ENCODE measurements around the gene MRPL11. TPM values are rescaled to one million over a fixed set of nuclear protein-coding genes. Genes with fewer than 3 reads are reported as not detected.
"Not testable (repeated sequence)": the region's sequence is repeated elsewhere in the genome, so short reads cannot be mapped to it uniquely, and the experiment has no call there.

Gene MRPL11
- polyA plus RNA-seq, 1 donor (not counting 4 experiments of a cell fraction or from before 2014, with no cell fraction given), result 51.7 TPM

DNA sequence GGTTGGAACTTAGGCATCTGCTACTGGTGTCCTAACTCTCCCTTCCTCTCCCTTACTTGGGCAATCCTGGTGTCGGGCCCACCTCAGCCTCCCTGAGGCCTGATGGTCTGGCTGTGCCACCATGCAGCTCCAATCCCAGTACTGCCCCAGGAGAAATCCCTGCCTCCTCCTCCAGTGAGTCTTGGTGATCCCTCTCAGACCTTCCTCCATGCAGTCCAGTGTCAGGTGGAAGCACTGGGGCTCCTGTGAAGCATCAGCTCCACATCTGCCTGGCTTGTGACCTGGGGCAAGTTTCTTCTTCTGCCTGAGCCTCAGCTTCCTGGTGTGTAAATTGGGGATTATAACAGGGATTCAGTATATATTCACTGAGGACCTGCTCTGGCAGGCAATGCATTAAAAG lies 26.3 kb upstream of the MRPL11 start:
- H3K9ac ChIP-seq (ENCODE audit: control insufficient read depth, extremely low read depth, insufficient read depth, low read length), result no peak overlapping the region
- no peaks in the 10 kb centered on the region for H3K9me3 ChIP-seq (ENCODE audit: control insufficient read depth, low read depth, low read length)
- FAIRE-seq, result no peak
- no peak overlapping the region for H2AFZ ChIP-seq (ENCODE audit: control insufficient read depth, low read length)
- no peak overlapping the region for H3K4me3 ChIP-seq (ENCODE audit: control insufficient read depth in 2 of 3, extremely low read depth in 1 of 3, insufficient read depth in 2 of 3, low read depth in 1 of 3, low read length in 3 of 3)
- dilution Hi-C loops (cut with MboI; ENCODE audit: extremely low pct_ligation_motif_present, low sequenced_read_pairs), result no loop called here
- TF ChIP-seq, protein P1, sequence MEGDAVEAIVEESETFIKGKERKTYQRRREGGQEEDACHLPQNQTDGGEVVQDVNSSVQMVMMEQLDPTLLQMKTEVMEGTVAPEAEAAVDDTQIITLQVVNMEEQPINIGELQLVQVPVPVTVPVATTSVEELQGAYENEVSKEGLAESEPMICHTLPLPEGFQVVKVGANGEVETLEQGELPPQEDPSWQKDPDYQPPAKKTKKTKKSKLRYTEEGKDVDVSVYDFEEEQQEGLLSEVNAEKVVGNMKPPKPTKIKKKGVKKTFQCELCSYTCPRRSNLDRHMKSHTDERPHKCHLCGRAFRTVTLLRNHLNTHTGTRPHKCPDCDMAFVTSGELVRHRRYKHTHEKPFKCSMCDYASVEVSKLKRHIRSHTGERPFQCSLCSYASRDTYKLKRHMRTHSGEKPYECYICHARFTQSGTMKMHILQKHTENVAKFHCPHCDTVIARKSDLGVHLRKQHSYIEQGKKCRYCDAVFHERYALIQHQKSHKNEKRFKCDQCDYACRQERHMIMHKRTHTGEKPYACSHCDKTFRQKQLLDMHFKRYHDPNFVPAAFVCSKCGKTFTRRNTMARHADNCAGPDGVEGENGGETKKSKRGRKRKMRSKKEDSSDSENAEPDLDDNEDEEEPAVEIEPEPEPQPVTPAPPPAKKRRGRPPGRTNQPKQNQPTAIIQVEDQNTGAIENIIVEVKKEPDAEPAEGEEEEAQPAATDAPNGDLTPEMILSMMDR (optimal IDR thresholded peaks at IDR 0.05 in 1 of 3, IDR thresholded peaks at IDR 0.05 in 1 of 3, conservative IDR thresholded peaks at IDR 0.05 in 1 of 3; ENCODE audit: extremely low read depth in 1 of 3, insufficient read depth in 2 of 3, low read length in 3 of 3), result no peak
- TF ChIP-seq EZH2 (IDR thresholded peaks at IDR 0.05; ENCODE audit: low read length), result no peak
- no peaks in the 10 kb centered on the region for H3K27me3 ChIP-seq (ENCODE audit: control insufficient read depth, extremely low read depth, insufficient read depth, low read length)
- no peaks in the 10 kb centered on the region for H3K79me2 ChIP-seq (ENCODE audit: control insufficient read depth, insufficient read depth, low read length)
- H3K36me3 ChIP-seq (ENCODE audit: control insufficient read depth in 2 of 2, extremely low read depth in 1 of 2, insufficient read depth in 2 of 2, low read length in 2 of 2), result peaks cover 0 to 7% of the 10 kb centered on the region in 2 experiments
- no peaks in the 10 kb centered on the region for H4K20me1 ChIP-seq (ENCODE audit: control insufficient read depth, extremely low read depth, insufficient read depth, low read length)
- H3K4me1 ChIP-seq (ENCODE audit: control insufficient read depth, extremely low read depth, insufficient read depth, low read length), result peaks cover 7% of the 10 kb centered on the region
- DNase-seq (ENCODE audit: low read depth, low spot score), result no peak
- H3K27ac ChIP-seq (ENCODE audit: control insufficient read depth, insufficient read depth, low read length), result no peak overlapping the region
- H3K9me1 ChIP-seq (ENCODE audit: control insufficient read depth, extremely low read depth, insufficient read depth, low read length), result no peaks in the 10 kb centered on the region
- H3K4me2 ChIP-seq (ENCODE audit: control insufficient read depth, extremely low read depth, insufficient read depth, low read depth, low read length), result no peak overlapping the region

DNA sequence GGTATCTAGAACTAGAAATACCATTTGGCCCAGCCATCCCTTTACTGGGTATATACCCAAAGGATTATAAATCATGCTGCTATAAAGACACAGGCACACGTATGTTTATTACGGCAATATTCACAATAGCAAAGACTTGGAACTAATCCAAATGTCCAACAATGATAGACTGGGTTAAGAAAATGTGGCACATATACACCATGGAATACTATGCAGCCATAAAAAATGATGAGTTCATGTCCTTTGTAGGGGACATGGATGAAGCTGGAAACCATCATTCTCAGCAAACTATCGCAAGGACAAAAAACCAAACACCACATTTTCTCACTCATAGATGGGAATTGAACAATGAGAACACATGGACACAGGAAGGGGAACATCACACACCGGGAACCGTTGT lies 25.5 kb upstream of the MRPL11 start:
- H3K36me3 ChIP-seq (ENCODE audit: control insufficient read depth in 2 of 2, extremely low read depth in 1 of 2, insufficient read depth in 2 of 2, low read length in 2 of 2); dilution Hi-C loops (cut with MboI; ENCODE audit: extremely low pct_ligation_motif_present, low sequenced_read_pairs); DNase-seq (ENCODE audit: low read depth, low spot score); H4K20me1 ChIP-seq (ENCODE audit: control insufficient read depth, extremely low read depth, insufficient read depth, low read length); FAIRE-seq; H3K9me1 ChIP-seq (ENCODE audit: control insufficient read depth, extremely low read depth, insufficient read depth, low read length); H3K9ac ChIP-seq (ENCODE audit: control insufficient read depth, extremely low read depth, insufficient read depth, low read length); H3K27ac ChIP-seq (ENCODE audit: control insufficient read depth, insufficient read depth, low read length); H3K27me3 ChIP-seq (ENCODE audit: control insufficient read depth, extremely low read depth, insufficient read depth, low read length); H2AFZ ChIP-seq (ENCODE audit: control insufficient read depth, low read length); H3K4me2 ChIP-seq (ENCODE audit: control insufficient read depth, extremely low read depth, insufficient read depth, low read depth, low read length); H3K9me3 ChIP-seq (ENCODE audit: control insufficient read depth, low read depth, low read length); H3K4me1 ChIP-seq (ENCODE audit: control insufficient read depth, extremely low read depth, insufficient read depth, low read length); H3K4me3 ChIP-seq (ENCODE audit: control insufficient read depth in 2 of 3, extremely low read depth in 1 of 3, insufficient read depth in 2 of 3, low read depth in 1 of 3, low read length in 3 of 3); H3K79me2 ChIP-seq (ENCODE audit: control insufficient read depth, insufficient read depth, low read length): not testable (repeated sequence)

DNA sequence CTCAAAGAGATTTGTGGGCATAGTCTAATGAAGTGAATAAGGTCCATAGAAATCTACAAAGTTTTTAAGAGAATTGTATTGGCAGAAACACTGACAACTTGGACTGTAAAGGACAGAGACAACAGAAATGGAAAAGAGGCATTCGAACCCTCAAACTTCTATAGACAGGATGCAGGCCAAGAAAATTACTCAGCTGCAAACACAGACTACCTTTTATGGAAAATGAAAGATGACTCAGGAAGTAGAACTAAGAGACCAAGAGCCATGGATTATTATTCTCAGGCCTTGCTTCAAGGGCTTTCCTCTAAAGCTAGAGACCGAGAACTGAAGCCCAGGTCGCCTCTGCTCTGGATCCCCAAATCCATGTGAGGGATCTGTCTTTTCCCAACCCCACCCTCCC lies 24.3 kb upstream of the MRPL11 start:
- no peak for FAIRE-seq

More for the DNA sequence above, 24.3 kb upstream of the MRPL11 start:
- Histone ChIP-seq H3K4me1 (ENCODE audit: control insufficient read depth, extremely low read depth, insufficient read depth, low read length) (peaks cover 7% of the 10 kb centered on the region), H3K4me3 (ENCODE audit: control insufficient read depth in 2 of 3, extremely low read depth in 1 of 3, insufficient read depth in 2 of 3, low read depth in 1 of 3, low read length in 3 of 3) (no peak overlapping the region), H3K27me3 (ENCODE audit: control insufficient read depth, extremely low read depth, insufficient read depth, low read length) (no peaks in the 10 kb centered on the region), H3K79me2 (ENCODE audit: control insufficient read depth, insufficient read depth, low read length) (no peaks in the 10 kb centered on the region), H3K36me3 (ENCODE audit: control insufficient read depth in 2 of 2, extremely low read depth in 1 of 2, insufficient read depth in 2 of 2, low read length in 2 of 2) (no peaks in the 10 kb centered on the region), H3K27ac (ENCODE audit: control insufficient read depth, insufficient read depth, low read length) (no peak overlapping the region), H3K9me3 (ENCODE audit: control insufficient read depth, low read depth, low read length) (no peaks in the 10 kb centered on the region), H2AFZ (ENCODE audit: control insufficient read depth, low read length) (no peak overlapping the region), H4K20me1 (ENCODE audit: control insufficient read depth, extremely low read depth, insufficient read depth, low read length) (no peaks in the 10 kb centered on the region), H3K4me2 (ENCODE audit: control insufficient read depth, extremely low read depth, insufficient read depth, low read depth, low read length) (no peak overlapping the region), H3K9ac (ENCODE audit: control insufficient read depth, extremely low read depth, insufficient read depth, low read length) (no peak overlapping the region), H3K9me1 (ENCODE audit: control insufficient read depth, extremely low read depth, insufficient read depth, low read length) (no peaks in the 10 kb centered on the region)
- TF ChIP-seq EZH2 (IDR thresholded peaks at IDR 0.05; ENCODE audit: low read length), result no peak
- TF ChIP-seq, protein P1 (optimal IDR thresholded peaks at IDR 0.05 in 1 of 3, IDR thresholded peaks at IDR 0.05 in 1 of 3, conservative IDR thresholded peaks at IDR 0.05 in 1 of 3; ENCODE audit: extremely low read depth in 1 of 3, insufficient read depth in 2 of 3, low read length in 3 of 3), result no peak
- dilution Hi-C loops (cut with MboI; ENCODE audit: extremely low pct_ligation_motif_present, low sequenced_read_pairs), result no loop called here
- DNase-seq (ENCODE audit: low read depth, low spot score), result no peak
